ENCODE results near the gene CRYBB3. TPM values are rescaled to one million over a fixed set of nuclear protein-coding genes. Genes with fewer than 3 reads are reported as not detected.

CRYBB3 gene
- total and polyA plus RNA-seq, 2 donors = 0.09 to 1.2 TPM

- peaks cover 0 to 39% of the 10 kb centered on the region in 2 donors for H3K36me3 ChIP-seq (ENCODE audit: control insufficient read depth in 2 of 2, insufficient read depth in 2 of 2, low read length in 1 of 2)
- no peaks in the 10 kb centered on the region for H3K4me1 ChIP-seq (ENCODE audit: control insufficient read depth in 2 of 2, insufficient read depth in 2 of 2, low read length in 2 of 2)
- no peak overlapping the region for H3K27ac ChIP-seq (ENCODE audit: low read depth in 1 of 2, low read length in 1 of 2)
- peaks cover 4 to 6% of the 10 kb centered on the region in 2 donors for H3K9me3 ChIP-seq (ENCODE audit: control insufficient read depth in 2 of 2, insufficient read depth in 1 of 2, low read length in 1 of 2)
- no peak overlapping the region for H3K4me3 ChIP-seq (ENCODE audit: low read length in 2 of 2)
- WGBS = 87% methylated on average over 10 of the region's 10 CpGs
- no peak for DNase-seq (ENCODE audit: low read depth in 6 of 9, low spot score in 9 of 9)
- no peaks in the 10 kb centered on the region for H3K27me3 ChIP-seq (ENCODE audit: control insufficient read depth in 2 of 2, insufficient read depth in 1 of 2, low read length in 1 of 2)
These were observed 17.2 kb upstream of the CRYBB3 start for GRCh38 chr22:25182131-25183110.

- 95% methylated on average over 12 of the region's 12 CpGs for WGBS
- no peak for DNase-seq (ENCODE audit: low read depth in 6 of 9, low spot score in 9 of 9)
- Histone ChIP-seq H3K9me3 (ENCODE audit: control insufficient read depth in 2 of 2, insufficient read depth in 1 of 2, low read length in 1 of 2) (peaks cover 4 to 6% of the 10 kb centered on the region in 2 donors), H3K27ac (ENCODE audit: low read depth in 1 of 2, low read length in 1 of 2) (no peak overlapping the region), H3K4me3 (ENCODE audit: low read length in 2 of 2) (no peak overlapping the region), H3K4me1 (ENCODE audit: control insufficient read depth in 2 of 2, insufficient read depth in 2 of 2, low read length in 2 of 2) (no peaks in the 10 kb centered on the region), H3K27me3 (ENCODE audit: control insufficient read depth in 2 of 2, insufficient read depth in 1 of 2, low read length in 1 of 2) (no peaks in the 10 kb centered on the region), H3K36me3 (ENCODE audit: control insufficient read depth in 2 of 2, insufficient read depth in 2 of 2, low read length in 1 of 2) (peaks cover 0 to 31% of the 10 kb centered on the region in 2 donors)
These were observed 15.6 kb upstream of the CRYBB3 start for GRCh38 chr22:25183949-25184619.

- Histone ChIP-seq H3K36me3 (ENCODE audit: control insufficient read depth in 2 of 2, insufficient read depth in 2 of 2, low read length in 1 of 2) (peaks cover 0 to 27% of the 10 kb centered on the region in 2 donors), H3K9me3 (ENCODE audit: control insufficient read depth in 2 of 2, insufficient read depth in 1 of 2, low read length in 1 of 2) (no peaks in the 10 kb centered on the region), H3K4me3 (ENCODE audit: low read length in 2 of 2) (no peak overlapping the region), H3K27ac (ENCODE audit: low read depth in 1 of 2, low read length in 1 of 2) (no peak overlapping the region), H3K4me1 (ENCODE audit: control insufficient read depth in 2 of 2, insufficient read depth in 2 of 2, low read length in 2 of 2) (no peaks in the 10 kb centered on the region), H3K27me3 (ENCODE audit: control insufficient read depth in 2 of 2, insufficient read depth in 1 of 2, low read length in 1 of 2) (no peaks in the 10 kb centered on the region)
- 94% methylated on average over 3 of the region's 3 CpGs for WGBS
- DNase-seq (ENCODE audit: low read depth in 6 of 9, low spot score in 9 of 9) = no peak
These were observed 13.5 kb upstream of the CRYBB3 start for GRCh38 chr22:25186140-25186539.

- Histone ChIP-seq H3K27ac (ENCODE audit: low read depth in 1 of 2, low read length in 1 of 2) (no peak overlapping the region), H3K4me3 (ENCODE audit: low read length in 2 of 2) (no peak overlapping the region), H3K4me1 (ENCODE audit: control insufficient read depth in 2 of 2, insufficient read depth in 2 of 2, low read length in 2 of 2) (no peaks in the 10 kb centered on the region), H3K36me3 (ENCODE audit: control insufficient read depth in 2 of 2, insufficient read depth in 2 of 2, low read length in 1 of 2) (peaks cover 0 to 32% of the 10 kb centered on the region in 2 donors), H3K9me3 (ENCODE audit: control insufficient read depth in 2 of 2, insufficient read depth in 1 of 2, low read length in 1 of 2) (no peaks in the 10 kb centered on the region), H3K27me3 (ENCODE audit: control insufficient read depth in 2 of 2, insufficient read depth in 1 of 2, low read length in 1 of 2) (no peaks in the 10 kb centered on the region)
- WGBS = 88% methylated on average over 6 of the region's 6 CpGs
- no peak for DNase-seq (ENCODE audit: low read depth in 6 of 9, low spot score in 9 of 9)
These were observed 12.2 kb upstream of the CRYBB3 start for GRCh38 chr22:25187469-25187868.

GRCh38 chr22:25192406-25192805 is 7.3 kb upstream of the CRYBB3 start:
- H3K27me3 ChIP-seq (ENCODE audit: control insufficient read depth in 2 of 2, insufficient read depth in 1 of 2, low read length in 1 of 2) = no peaks in the 10 kb centered on the region
- H3K36me3 ChIP-seq (ENCODE audit: control insufficient read depth in 2 of 2, insufficient read depth in 2 of 2, low read length in 1 of 2) = peaks cover 0 to 13% of the 10 kb centered on the region in 2 donors
- no peak for DNase-seq (ENCODE audit: low read depth in 6 of 9, low spot score in 9 of 9)
- 95% methylated on average over 12 of the region's 12 CpGs for WGBS
- H3K4me3 ChIP-seq (ENCODE audit: low read length in 2 of 2) = no peak overlapping the region
- H3K9me3 ChIP-seq (ENCODE audit: control insufficient read depth in 2 of 2, insufficient read depth in 1 of 2, low read length in 1 of 2) = no peaks in the 10 kb centered on the region
- no peak overlapping the region for H3K27ac ChIP-seq (ENCODE audit: low read depth in 1 of 2, low read length in 1 of 2)
- H3K4me1 ChIP-seq (ENCODE audit: control insufficient read depth in 2 of 2, insufficient read depth in 2 of 2, low read length in 2 of 2) = no peaks in the 10 kb centered on the region

- no peak for DNase-seq (ENCODE audit: low read depth in 6 of 9, low spot score in 9 of 9)
- H3K27ac ChIP-seq (ENCODE audit: low read depth in 1 of 2, low read length in 1 of 2) = no peak overlapping the region
- H3K4me3 ChIP-seq (ENCODE audit: low read length in 2 of 2) = no peak overlapping the region
- H3K4me1 ChIP-seq (ENCODE audit: control insufficient read depth in 2 of 2, insufficient read depth in 2 of 2, low read length in 2 of 2) = no peaks in the 10 kb centered on the region
- H3K36me3 ChIP-seq (ENCODE audit: control insufficient read depth in 2 of 2, insufficient read depth in 2 of 2, low read length in 1 of 2) = peaks cover 0 to 17% of the 10 kb centered on the region in 2 donors
- no peaks in the 10 kb centered on the region for H3K27me3 ChIP-seq (ENCODE audit: control insufficient read depth in 2 of 2, insufficient read depth in 1 of 2, low read length in 1 of 2)
- H3K9me3 ChIP-seq (ENCODE audit: control insufficient read depth in 2 of 2, insufficient read depth in 1 of 2, low read length in 1 of 2) = no peaks in the 10 kb centered on the region
- WGBS = 95% methylated on average over 4 of the region's 4 CpGs
These were observed 6.5 kb upstream of the CRYBB3 start for GRCh38 chr22:25193130-25193529.

- peak in 2 of 9 donors; percentile 12 to 14 for DNase-seq (ENCODE audit: low read depth in 6 of 9, low spot score in 9 of 9)
- H3K9me3 ChIP-seq (ENCODE audit: control insufficient read depth in 2 of 2, insufficient read depth in 1 of 2, low read length in 1 of 2) = no peaks in the 10 kb centered on the region
These were observed 6.1 kb upstream of the CRYBB3 start for GRCh38 chr22:25193548-25193947.

GRCh38 chr22:25196326-25196725 is 3.3 kb upstream of the CRYBB3 start:
- no peaks in the 10 kb centered on the region for H3K9me3 ChIP-seq (ENCODE audit: control insufficient read depth in 2 of 2, insufficient read depth in 1 of 2, low read length in 1 of 2)
- H3K27ac ChIP-seq (ENCODE audit: low read depth in 1 of 2, low read length in 1 of 2) = no peak overlapping the region
- peaks cover 0 to 17% of the 10 kb centered on the region in 2 donors for H3K36me3 ChIP-seq (ENCODE audit: control insufficient read depth in 2 of 2, insufficient read depth in 2 of 2, low read length in 1 of 2)
- no peak for DNase-seq (ENCODE audit: low read depth in 6 of 9, low spot score in 9 of 9)
- H3K4me3 ChIP-seq (ENCODE audit: low read length in 2 of 2) = no peak overlapping the region
- no peaks in the 10 kb centered on the region for H3K27me3 ChIP-seq (ENCODE audit: control insufficient read depth in 2 of 2, insufficient read depth in 1 of 2, low read length in 1 of 2)
- 96% methylated on average over 5 of the region's 5 CpGs for WGBS
- H3K4me1 ChIP-seq (ENCODE audit: control insufficient read depth in 2 of 2, insufficient read depth in 2 of 2, low read length in 2 of 2) = no peaks in the 10 kb centered on the region

More at GRCh38 chr22:25193548-25193947, 6.1 kb upstream of the CRYBB3 start:
- no peak overlapping the region for H3K4me3 ChIP-seq (ENCODE audit: low read length in 2 of 2)
- 80% methylated on average over 3 of the region's 3 CpGs for WGBS
- no peak overlapping the region for H3K27ac ChIP-seq (ENCODE audit: low read depth in 1 of 2, low read length in 1 of 2)
- no peaks in the 10 kb centered on the region for H3K27me3 ChIP-seq (ENCODE audit: control insufficient read depth in 2 of 2, insufficient read depth in 1 of 2, low read length in 1 of 2)
- H3K4me1 ChIP-seq (ENCODE audit: control insufficient read depth in 2 of 2, insufficient read depth in 2 of 2, low read length in 2 of 2) = no peaks in the 10 kb centered on the region
- peaks cover 0 to 17% of the 10 kb centered on the region in 2 donors for H3K36me3 ChIP-seq (ENCODE audit: control insufficient read depth in 2 of 2, insufficient read depth in 2 of 2, low read length in 1 of 2)

GRCh38 chr22:25197340-25197739 is 2.3 kb upstream of the CRYBB3 start:
- peaks cover 0 to 12% of the 10 kb centered on the region in 2 donors for H3K36me3 ChIP-seq (ENCODE audit: control insufficient read depth in 2 of 2, insufficient read depth in 2 of 2, low read length in 1 of 2)
- H3K4me1 ChIP-seq (ENCODE audit: control insufficient read depth in 2 of 2, insufficient read depth in 2 of 2, low read length in 2 of 2) = no peaks in the 10 kb centered on the region
- H3K27me3 ChIP-seq (ENCODE audit: control insufficient read depth in 2 of 2, insufficient read depth in 1 of 2, low read length in 1 of 2) = no peaks in the 10 kb centered on the region
- no peaks in the 10 kb centered on the region for H3K9me3 ChIP-seq (ENCODE audit: control insufficient read depth in 2 of 2, insufficient read depth in 1 of 2, low read length in 1 of 2)
- WGBS = 97% methylated on average over 4 of the region's 4 CpGs
- DNase-seq (ENCODE audit: low read depth in 6 of 9, low spot score in 9 of 9) = no peak
- H3K4me3 ChIP-seq (ENCODE audit: low read length in 2 of 2) = no peak overlapping the region
- H3K27ac ChIP-seq (ENCODE audit: low read depth in 1 of 2, low read length in 1 of 2) = no peak overlapping the region
